Brain microvascular endothelial cell (primary cell): ENCODE results near the gene RAB29.

Experiments used
- DNase-seq: peaks from one replicate; pipeline ENCODE4 v3.0.0-alpha.2; 2020
- H3K27ac ChIP-seq: fragments of 250-450 bp; sonication (Bioruptor Pico); 2 replicates; pipeline ENCODE4 v1.5.1; 2020; ENCODE audit warnings: mild to moderate bottlenecking, moderate library complexity
- H3K27me3 ChIP-seq: fragments of 250-450 bp; sonication (Bioruptor Pico); replicated peaks from 2 replicates; pipeline ENCODE4 v1.5.1; 2020; ENCODE audit warnings: mild to moderate bottlenecking
- H3K36me3 ChIP-seq: fragments of 250-450 bp; sonication (Bioruptor Pico); replicated peaks from 2 replicates; pipeline ENCODE4 v1.5.1; 2020; ENCODE audit warnings: mild to moderate bottlenecking
- H3K4me3 ChIP-seq: 2 replicates; pipeline ENCODE4 v1.5.1; 2011; ENCODE audit warnings: low read depth, mild to moderate bottlenecking, control low read depth, low read length, moderate library complexity
- CTCF ChIP-seq: IDR thresholded peaks from 2 replicates; pipeline ENCODE4 v1.5.1; 2011; ENCODE audit warnings: low read depth, mild to moderate bottlenecking, moderate library complexity, low read length, control low read depth, inconsistent platforms; ENCODE audit errors: missing control alignments
- in situ Hi-C: cut with HindIII; loops from 2 replicates; pipeline ENCODE4 v1.10.0; 2017; ENCODE audit warnings: low sequenced_read_pairs, low pct_ligation_motif_present

RAB29 gene

GRCh38 chr1:205756552-205756951 is 18.7 kb downstream of the RAB29 start:
- DNase-seq: no peak
- no peaks in the 10 kb centered on the region for H3K36me3 ChIP-seq
- in situ Hi-C loops: no loop called here
- H3K4me3 ChIP-seq: no peak overlapping the region
- no peak for TF ChIP-seq CTCF
- H3K27ac ChIP-seq: no peak overlapping the region
- H3K27me3 ChIP-seq: no peaks in the 10 kb centered on the region

GRCh38 chr1:205754857-205755256 is 20.4 kb downstream of the RAB29 start:
- Histone ChIP-seq H3K27me3 (no peaks in the 10 kb centered on the region), H3K27ac (no peak overlapping the region), H3K36me3 (no peaks in the 10 kb centered on the region), H3K4me3 (no peak overlapping the region)
- in situ Hi-C loops: no loop called here
- no peak for TF ChIP-seq CTCF
- no peak for DNase-seq

GRCh38 chr1:205751036-205751651 is 24.1 kb downstream of the RAB29 start:
- DNase-seq: no peak
- in situ Hi-C loops: no loop called here
- Histone ChIP-seq H3K27ac (no peak overlapping the region), H3K27me3 (no peaks in the 10 kb centered on the region), H3K36me3 (no peaks in the 10 kb centered on the region), H3K4me3 (no peak overlapping the region)
- no peak for TF ChIP-seq CTCF

- Histone ChIP-seq H3K4me3 (peak within 1 kb of the TSS; percentile 72), H3K27ac (peak within 1 kb of the TSS; percentile 96), H3K27me3 (no peaks in the 10 kb centered on the region), H3K36me3 (no peaks in the 10 kb centered on the region)
- peak; percentile 38 for TF ChIP-seq CTCF
- peak; percentile 100 for DNase-seq
- in situ Hi-C loops: no loop called here
Observed at GRCh38 chr1:205750138-205751035, 24.9 kb downstream of the RAB29 start, which contains the start of gene NUCKS1. Gene NUCKS1, minus strand, starts transcription at chr1:205750182. Its CDS starts 209 bp downstream, at chr1:205749973.

GRCh38 chr1:205749234-205750137 is 25.8 kb downstream of the RAB29 start:
- peak overlapping the region; percentile 96 for H3K27ac ChIP-seq
- no peaks in the 10 kb centered on the region for H3K36me3 ChIP-seq
- in situ Hi-C loops: no loop called here
- no peaks in the 10 kb centered on the region for H3K27me3 ChIP-seq
- TF ChIP-seq CTCF: no peak
- H3K4me3 ChIP-seq: peak overlapping the region; percentile 72
- DNase-seq: peak; percentile 94
